ENCODE results near the gene SHC4.

SHC4 gene

DNA sequence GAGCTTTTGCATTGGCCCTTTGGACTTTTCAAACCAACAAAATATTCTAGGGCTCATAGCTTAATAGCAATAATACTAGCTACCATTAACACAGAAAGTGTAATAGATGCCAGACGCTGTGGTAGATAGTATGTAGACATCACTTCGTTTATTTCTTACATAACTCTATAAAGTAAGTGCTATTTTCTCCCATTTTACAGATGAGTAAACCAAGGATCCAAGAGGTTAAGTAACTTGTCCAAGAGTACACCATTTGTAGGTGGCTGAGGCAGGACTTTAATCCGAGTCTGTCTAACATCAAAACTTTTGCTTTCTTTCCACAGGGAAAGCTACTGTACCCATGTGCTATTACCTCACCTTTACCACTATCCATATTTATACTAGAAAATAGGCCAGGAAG, 73.8 kb downstream of the SHC4 start:
- TF ChIP-seq, protein P1, sequence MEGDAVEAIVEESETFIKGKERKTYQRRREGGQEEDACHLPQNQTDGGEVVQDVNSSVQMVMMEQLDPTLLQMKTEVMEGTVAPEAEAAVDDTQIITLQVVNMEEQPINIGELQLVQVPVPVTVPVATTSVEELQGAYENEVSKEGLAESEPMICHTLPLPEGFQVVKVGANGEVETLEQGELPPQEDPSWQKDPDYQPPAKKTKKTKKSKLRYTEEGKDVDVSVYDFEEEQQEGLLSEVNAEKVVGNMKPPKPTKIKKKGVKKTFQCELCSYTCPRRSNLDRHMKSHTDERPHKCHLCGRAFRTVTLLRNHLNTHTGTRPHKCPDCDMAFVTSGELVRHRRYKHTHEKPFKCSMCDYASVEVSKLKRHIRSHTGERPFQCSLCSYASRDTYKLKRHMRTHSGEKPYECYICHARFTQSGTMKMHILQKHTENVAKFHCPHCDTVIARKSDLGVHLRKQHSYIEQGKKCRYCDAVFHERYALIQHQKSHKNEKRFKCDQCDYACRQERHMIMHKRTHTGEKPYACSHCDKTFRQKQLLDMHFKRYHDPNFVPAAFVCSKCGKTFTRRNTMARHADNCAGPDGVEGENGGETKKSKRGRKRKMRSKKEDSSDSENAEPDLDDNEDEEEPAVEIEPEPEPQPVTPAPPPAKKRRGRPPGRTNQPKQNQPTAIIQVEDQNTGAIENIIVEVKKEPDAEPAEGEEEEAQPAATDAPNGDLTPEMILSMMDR (IDR thresholded peaks at IDR 0.05; ENCODE audit: low read length, missing control alignments): no peak

DNA sequence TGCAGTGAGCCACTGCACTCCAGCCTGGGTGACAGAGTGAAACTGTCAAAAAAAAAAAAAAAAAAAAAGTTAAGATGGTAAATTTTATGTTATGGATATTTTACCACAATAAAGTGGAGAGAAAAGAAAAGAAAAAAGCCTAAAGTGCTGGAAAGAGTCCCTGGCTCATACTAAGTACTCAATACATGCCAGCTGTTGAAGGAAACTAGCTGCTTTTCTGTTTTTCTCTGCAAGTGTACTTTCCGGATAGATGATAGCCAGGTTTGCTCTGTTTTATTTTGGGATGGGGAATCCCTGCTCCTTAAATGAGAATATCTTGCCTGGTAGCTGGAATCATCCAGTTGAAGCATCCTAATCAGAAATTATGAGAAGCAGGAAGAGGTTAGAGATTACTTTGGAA, 74.9 kb downstream of the SHC4 start:
- peak; percentile 26 for DNase-seq (ENCODE audit: low read depth)
- TF ChIP-seq, protein P1 (IDR thresholded peaks at IDR 0.05; ENCODE audit: low read length, missing control alignments): no peak
- no peak overlapping the region for H3K4me3 ChIP-seq (replicated peaks; ENCODE audit: low read depth, low read length)

More for the DNA sequence above, 73.8 kb downstream of the SHC4 start:
- DNase-seq (ENCODE audit: low read depth): no peak
- no peak overlapping the region for H3K4me3 ChIP-seq (replicated peaks; ENCODE audit: low read depth, low read length)

DNA sequence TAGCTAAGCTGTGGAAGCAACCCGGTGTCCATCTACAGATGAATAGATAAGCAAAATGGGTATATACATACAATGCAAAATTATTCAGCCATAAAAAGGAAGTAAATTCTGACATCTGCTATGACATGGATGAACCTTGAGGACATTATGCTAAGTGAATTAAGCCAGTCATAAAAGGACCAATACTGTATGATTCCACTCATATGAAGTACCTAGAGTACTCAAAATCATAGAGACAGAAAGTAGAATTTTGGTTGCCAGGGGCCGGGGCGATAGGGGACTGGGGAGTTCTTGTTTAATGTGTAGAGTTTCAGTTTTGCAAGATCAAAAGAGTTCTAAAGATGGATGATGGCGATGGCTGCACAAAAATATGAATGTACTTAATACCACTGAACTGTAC, 75.5 kb downstream of the SHC4 start:
- TF ChIP-seq, protein P1 (IDR thresholded peaks at IDR 0.05; ENCODE audit: low read length, missing control alignments): no peak
- no peak overlapping the region for H3K4me3 ChIP-seq (replicated peaks; ENCODE audit: low read depth, low read length)
- no peak for DNase-seq (ENCODE audit: low read depth)

DNA sequence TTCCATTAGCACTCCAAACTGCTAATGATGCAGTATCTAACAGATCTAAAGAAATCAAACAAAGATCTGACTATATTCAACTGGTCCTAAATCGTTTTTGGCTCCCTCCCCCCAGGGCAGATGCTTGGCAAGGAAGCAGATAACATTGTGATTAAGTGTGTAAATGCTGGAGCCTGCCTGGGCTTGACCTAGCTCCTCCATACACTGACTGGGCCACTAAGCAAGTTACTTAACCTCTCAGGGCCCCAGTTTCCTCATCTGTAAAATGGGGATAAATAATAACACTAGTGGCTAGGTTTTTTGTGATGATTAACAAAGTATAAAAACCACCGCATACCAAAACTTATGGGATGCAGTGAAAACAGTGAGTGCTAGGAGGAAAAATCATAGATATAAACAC, 76.6 kb downstream of the SHC4 start:
- DNase-seq (ENCODE audit: low read depth): no peak
- H3K4me3 ChIP-seq (replicated peaks; ENCODE audit: low read depth, low read length): no peak overlapping the region
- TF ChIP-seq, protein P1 (IDR thresholded peaks at IDR 0.05; ENCODE audit: low read length, missing control alignments): no peak

DNA sequence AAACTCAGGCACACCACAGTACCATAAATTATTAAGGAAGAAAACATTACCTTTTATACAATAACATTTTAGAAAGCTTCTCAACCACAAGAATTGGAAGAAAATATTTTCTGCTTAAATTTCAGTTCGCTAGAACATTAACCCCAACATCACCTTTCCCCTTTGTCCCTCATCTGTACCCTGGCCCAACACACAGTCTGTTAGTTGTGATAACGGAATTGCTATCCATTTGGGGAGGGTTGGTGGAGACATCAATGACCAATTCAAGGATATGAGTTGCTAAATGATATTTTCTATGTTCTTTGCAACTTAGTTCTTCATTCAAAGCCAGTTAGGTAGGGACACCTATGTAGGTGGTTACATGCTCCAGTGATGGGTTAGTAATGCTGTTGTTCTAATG, 80.0 kb downstream of the SHC4 start:
- TF ChIP-seq, protein P1 (IDR thresholded peaks at IDR 0.05; ENCODE audit: low read length, missing control alignments): no peak
- no peak overlapping the region for H3K4me3 ChIP-seq (replicated peaks; ENCODE audit: low read depth, low read length)
- no peak for DNase-seq (ENCODE audit: low read depth)

DNA sequence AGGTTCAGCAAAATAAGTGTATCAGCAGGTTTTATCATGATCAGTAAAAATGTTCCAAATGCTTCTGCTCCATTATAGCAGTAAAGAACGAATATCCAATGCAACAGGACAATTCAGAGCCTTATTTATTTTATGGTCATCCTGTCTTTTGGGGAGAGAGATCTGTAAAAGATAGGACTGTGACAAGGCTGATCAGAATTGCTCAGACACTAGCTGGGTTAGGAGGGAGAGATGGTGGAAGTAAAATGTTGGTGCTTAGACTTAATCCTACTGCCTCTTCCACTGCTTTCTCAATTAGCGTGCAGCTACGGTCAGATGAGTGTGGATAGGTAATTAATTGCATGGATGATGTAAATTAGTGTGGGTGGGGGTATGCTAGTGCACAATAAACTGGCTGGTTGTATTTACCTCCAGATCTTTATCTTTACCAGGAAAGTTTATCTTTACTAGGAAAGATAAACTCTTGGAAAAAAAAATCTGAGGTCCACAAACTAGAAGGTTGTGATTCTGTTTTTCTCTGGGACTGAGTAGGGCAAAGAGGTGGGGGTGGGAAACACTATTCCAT, 83.6 kb downstream of the SHC4 start:
- peak overlapping the region; percentile 79 for H3K4me3 ChIP-seq (replicated peaks; ENCODE audit: low read depth, low read length)
- DNase-seq (ENCODE audit: low read depth): no peak
- TF ChIP-seq, protein P1 (IDR thresholded peaks at IDR 0.05; ENCODE audit: low read length, missing control alignments): no peak
